ENCODE measurements around the gene NHERF2.

Gene NHERF2

DNA sequence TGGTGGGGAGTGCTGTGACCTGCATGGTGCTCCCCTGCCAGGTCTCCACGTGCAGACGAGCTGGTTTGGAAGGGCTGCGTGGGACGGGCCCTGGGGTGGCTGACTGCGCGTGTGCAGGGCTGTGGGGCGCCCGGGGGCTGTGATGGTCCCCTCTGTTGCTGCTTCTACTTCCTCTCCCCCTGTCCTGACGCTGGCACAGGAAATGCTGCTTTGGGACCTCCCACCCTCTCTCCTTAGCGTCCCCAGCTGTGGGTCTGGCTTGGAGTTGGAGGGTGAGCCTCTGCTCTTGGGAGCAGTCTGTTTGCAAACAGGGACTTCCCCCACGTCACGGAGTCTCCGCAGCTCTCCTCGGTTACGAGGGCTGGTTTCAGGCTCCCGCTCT is 56.3 kb downstream of the NHERF2 start:
- no peak for DNase-seq (ENCODE audit: low spot score)

DNA sequence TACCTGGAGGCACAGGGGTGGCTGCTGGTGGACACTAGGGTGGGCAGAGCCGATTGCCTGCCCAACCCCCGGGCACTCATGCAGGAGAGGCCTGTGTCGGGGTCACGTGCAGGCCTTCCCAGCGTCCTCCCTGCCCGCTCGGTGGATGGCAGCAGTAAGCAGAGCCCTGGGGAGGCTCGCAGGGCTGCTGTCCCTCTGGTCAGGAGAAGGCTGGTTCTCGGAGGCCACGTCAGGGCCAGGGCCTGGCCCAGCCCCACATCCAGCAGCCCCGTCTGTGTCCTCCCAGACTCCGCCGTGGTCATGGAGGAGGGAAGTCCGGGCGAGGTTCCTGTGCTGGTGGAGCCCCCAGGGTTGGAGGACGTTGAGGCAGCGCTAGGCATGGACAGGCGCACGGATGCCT is 56.7 kb downstream of the NHERF2 start:
- DNase-seq (ENCODE audit: low spot score): no peak

DNA sequence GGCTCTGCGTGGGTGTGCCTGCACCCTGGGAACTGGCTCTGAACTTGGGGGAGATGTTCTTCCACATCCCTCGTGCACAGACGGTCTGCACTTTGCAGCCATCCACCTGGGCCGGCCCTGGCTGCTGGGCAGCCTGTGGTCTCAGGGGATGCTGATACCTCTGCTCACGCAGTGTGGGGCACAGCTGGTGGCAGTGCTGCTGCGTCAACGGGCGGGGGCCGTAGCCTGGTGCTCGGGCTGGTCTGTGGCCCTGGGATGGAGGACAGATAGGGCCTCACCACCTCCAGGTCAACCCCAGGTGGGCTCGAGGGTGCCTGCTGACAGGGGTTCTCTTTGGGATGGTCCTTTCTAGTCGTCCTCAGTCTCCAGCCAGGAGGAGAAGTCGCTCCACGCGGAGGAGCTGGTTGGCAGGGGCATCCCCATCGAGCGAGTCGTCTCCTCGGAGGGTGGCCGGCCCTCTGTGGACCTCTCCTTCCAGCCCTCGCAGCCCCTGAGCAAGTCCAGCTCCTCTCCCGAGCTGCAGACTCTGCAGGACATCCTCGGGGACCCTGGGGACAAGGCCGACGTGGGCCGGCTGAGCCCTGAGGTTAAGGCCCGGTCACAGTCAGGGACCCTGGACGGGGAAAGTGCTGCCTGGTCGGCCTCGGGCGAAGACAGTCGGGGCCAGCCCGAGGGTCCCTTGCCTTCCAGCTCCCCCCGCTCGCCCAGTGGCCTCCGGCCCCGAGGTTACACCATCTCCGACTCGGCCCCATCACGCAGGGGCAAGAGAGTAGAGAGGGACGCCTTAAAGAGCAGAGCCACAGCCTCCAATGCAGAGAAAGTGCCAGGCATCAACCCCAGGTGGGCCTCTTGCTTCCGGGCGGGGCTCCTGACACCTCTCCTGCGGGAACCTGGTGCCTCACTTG is 57.4 kb downstream of the NHERF2 start:
- no peak for DNase-seq (ENCODE audit: low spot score)

DNA sequence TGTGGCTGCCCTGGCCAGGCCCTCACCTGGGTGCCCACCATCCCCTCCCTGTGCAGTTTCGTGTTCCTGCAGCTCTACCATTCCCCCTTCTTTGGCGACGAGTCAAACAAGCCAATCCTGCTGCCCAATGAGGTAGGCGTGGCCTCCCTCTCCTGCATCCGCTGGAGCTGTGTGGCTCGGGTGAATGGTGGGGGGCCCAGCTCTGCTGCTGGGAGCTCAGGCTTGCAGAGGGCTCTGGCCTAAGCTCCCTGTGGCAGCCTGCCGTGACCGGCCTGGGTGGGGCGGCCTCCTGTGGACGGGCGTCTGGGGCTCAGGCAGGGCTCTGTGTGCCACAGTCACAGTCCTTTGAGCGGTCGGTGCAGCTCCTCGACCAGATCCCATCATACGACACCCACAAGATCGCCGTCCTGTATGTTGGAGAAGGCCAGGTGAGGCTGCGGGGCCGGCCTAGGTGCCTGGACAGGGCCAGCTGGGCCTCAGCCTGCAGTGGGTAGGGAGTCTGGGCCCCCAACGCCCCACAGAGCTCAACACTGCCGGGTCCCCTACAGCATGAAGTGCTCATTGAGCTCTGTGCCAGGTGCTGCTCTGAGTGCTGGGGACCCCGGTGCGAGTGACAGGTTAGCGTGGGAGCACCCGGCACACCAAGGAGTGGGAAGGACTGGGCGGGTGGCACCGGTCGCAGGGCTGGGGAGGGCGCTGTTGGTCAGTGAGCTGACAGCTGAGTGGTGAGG is 58.4 kb downstream of the NHERF2 start:
- no peak for DNase-seq (ENCODE audit: low spot score)

DNA sequence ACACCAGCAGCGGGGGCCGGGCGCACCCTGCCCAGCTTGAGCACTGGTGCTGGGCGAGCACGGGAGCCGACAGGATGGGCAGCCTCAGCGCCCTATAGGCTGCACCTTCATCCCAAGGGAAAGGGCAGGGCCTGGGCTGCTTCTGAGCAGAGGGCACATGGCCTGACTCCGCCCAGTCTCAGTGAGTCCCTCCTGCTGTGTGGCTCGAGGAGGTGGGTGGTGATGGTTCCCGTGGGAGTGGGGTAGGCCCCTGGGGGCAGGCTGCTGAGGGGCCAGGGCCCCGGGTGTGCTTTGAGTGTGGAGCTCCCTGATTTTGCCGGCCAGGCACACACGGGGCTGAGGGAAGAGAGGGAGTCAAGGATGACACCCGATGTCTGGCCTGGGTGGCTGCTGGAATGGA is 59.0 kb downstream of the NHERF2 start:
- DNase-seq (ENCODE audit: low spot score): no peak

DNA sequence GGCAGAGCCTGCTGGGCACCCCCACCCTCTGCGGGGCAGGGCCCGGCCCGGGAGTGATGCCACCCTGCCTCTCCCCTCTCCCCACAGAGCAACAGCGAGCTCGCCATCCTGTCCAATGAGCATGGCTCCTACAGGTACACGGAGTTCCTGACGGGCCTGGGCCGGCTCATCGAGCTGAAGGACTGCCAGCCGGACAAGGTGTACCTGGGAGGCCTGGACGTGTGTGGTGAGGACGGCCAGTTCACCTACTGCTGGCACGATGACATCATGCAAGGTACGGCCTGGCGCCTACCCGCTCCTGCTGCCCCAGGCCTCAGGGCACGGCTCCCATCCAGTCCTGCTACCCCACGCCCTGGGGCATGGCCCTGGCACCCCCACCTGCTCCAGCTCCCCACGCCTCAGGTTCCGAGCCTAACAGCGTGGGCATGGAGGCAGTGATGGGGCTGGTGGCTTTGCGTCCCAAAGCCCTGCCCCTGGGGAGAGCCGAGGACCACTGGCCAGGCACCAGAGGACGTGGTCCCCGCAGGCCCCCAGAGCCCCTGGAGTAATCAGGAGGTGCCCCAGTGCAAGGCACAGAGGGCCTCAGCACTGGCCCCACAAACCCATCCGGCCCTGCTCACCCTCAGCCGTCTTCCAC is 59.5 kb downstream of the NHERF2 start:
- no peak for DNase-seq (ENCODE audit: low spot score)

DNA sequence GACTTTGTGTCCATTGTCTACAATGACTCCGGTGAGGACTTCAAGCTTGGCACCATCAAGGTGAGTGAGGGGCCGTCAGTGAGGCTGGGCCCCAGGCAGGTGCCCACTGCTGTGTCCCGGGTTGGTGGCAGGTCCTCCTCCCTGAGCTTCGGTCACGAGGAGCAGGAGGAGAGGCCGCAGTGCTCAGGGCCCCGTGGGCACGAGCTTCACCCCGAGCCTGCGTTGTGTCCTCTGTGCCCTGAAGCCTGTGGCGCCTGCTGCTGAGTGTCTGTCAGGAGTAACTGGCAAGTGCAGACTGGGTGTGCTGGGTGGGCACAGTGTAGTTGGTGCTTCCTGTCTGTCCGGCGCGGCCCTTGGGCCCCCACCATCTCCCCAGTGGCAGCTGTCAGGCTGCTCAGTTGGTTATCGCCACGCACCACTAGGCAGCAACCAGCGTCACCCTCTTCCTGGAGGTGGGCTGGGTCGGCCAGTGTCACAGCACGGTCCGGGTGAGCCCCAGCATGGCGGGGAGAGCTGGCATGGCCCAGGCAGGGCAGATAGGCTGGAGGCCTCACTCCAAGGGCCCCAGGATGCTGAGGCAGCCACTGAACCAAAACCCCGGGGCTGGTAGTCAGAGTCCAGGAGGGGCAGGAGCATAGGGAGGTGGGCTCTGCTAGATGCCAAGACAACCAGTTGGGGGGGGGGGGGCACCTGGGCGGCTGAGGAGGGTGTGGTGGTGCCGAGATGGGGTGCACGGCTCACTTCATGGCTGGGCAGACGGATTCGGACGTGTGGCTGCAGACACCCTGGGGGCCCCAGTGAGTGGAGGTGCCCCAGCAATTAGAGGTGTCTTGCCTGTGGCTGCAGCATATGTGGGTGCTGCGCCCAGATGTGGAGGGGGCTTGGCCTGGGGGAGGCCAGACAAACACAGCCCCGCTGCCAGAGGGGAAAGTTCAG is 60.4 kb downstream of the NHERF2 start:
- DNase-seq (ENCODE audit: low spot score): no peak

DNA sequence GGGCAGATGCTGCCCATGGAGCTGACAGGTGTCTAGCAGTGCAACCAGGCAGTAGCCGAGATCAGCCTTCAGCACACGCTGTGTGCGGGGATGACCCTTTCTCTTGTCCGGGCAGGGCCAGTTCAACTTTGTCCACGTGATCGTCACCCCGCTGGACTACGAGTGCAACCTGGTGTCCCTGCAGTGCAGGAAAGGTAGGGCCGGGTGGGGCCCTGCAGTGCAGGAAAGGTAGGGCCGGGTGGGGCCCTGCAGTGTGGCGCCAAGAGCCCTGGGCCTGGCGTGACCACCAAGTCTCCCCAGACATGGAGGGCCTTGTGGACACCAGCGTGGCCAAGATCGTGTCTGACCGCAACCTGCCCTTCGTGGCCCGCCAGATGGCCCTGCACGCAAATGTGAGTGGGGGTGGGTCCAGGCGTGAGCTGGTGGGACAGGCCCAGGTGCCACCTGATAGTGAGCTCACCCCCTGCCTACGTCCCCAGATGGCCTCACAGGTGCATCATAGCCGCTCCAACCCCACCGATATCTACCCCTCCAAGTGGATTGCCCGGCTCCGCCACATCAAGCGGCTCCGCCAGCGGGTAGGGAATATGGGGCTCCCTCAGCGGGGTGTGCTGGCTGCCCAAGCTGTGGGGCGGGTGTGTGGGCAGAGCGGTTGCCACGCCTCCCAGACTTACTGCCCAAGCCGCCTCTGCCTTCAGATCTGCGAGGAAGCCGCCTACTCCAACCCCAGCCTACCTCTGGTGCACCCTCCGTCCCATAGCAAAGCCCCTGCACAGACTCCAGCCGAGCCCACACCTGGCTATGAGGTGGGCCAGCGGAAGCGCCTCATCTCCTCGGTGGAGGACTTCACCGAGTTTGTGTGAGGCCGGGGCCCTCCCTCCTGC is 61.3 kb downstream of the NHERF2 start:
- DNase-seq (ENCODE audit: low spot score): no peak
